DMS79 (cell line): ENCODE data around the gene GIT1.
"Not testable (repeated sequence)": the region's sequence is repeated elsewhere in the genome, so short reads cannot be mapped to it uniquely, and the experiment has no call there.

ENCODE experiments used
- DNase-seq: peaks from one replicate; lab custom pipeline; 2025; lab: John Stamatoyannopoulos, UW

The GIT1 gene

DNA sequence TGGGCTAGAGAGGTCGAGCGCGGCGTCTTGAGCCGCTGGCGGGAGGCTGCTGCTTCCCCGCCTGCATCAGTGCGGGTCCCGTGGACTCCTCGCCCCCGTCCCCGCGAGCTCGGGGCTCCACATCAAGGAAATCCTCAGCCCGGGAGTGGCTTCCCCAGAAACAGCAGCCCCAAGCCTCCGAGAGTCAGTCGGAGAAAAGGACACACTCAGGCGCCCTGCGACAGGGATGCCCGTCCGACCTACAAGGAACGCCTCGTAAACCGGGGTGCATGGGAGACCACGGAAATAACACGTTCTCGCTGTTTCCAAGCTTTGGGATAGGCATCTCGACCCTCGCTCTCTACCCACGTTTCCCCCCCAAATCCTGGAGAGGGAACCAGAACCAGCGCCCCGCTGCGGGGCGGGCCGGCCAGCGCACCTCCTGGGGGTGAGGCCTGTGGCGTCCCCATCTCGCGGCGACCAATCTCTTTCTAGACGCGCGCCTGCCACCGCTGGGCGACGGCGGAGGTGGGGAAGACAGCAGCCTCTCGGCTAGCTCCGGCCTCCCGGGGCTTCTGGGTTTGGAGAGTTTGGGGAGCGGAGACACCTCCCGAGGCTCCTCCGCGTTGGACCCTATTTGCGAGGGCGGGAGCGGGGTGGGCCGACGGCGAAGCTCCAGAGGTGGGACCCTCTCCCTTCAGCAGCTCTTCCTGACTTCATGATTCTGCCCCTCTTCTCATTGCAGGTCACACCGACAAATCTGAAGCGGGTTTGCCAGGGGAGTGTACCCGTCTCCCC is 21.7 kb downstream of the GIT1 start:
- DNase-seq: peak; percentile 49

DNA sequence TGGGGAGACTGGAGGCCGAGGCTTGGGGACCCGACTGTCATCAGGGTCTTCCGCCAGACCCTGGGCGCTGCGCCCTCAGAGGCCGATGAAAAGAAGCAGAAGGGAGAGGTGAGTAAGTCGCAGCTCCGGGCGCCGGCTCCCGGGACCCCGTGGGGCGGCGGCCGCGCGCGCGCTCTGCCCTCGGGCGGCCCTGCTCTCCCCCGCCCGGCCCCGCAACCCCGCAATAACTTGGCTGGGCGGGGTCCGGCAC is 22.2 kb downstream of the GIT1 start:
- DNase-seq: no peak

DNA sequence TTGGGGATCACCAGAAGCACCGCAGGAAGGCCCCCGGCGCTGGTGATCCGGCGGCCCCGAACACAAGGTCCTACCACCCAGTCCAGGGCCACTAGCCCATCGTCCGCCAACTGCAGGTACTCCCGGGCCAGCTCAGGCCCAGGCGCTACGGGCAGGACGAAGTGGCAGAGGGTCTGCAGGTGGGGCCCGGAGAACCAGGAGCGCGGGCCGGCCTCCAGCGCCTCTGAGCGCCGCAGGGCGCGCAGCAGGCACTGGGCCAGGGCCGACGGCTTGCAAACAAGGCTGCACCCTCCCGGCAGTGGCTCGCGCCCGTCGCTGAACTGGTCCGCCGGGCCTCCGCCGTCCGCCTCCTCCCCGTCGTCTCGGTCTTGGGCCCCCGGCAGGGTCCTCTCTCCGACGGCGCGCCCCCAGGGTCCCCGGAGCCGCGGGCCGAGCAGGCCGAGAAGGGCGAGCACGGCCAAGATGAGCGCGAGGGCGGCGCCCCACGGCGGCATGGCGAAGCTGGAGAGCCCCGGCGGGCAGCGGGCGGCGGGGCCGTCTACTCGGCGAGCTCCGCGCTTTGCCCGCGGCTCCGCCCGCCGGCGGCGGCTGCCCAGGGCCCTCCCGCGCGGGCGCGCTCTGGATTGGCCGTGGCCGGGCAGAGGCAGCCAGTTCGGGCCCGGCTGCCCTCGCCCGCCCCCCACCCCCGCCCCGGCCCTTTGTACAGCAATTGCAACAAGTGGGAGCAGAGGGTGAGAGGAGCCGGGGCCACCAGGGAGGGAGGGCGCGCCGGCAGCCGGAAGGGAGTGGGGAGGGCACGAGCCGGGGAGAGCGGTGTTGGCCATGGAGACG is 22.8 kb downstream of the GIT1 start, which contains the start of gene ABHD15:
ABHD15 (minus strand) TSS at position 565 of the 831 bp plus-strand sequence; CDS start at position 494, 71 bp downstream.
- peak; percentile 38 for DNase-seq

DNA sequence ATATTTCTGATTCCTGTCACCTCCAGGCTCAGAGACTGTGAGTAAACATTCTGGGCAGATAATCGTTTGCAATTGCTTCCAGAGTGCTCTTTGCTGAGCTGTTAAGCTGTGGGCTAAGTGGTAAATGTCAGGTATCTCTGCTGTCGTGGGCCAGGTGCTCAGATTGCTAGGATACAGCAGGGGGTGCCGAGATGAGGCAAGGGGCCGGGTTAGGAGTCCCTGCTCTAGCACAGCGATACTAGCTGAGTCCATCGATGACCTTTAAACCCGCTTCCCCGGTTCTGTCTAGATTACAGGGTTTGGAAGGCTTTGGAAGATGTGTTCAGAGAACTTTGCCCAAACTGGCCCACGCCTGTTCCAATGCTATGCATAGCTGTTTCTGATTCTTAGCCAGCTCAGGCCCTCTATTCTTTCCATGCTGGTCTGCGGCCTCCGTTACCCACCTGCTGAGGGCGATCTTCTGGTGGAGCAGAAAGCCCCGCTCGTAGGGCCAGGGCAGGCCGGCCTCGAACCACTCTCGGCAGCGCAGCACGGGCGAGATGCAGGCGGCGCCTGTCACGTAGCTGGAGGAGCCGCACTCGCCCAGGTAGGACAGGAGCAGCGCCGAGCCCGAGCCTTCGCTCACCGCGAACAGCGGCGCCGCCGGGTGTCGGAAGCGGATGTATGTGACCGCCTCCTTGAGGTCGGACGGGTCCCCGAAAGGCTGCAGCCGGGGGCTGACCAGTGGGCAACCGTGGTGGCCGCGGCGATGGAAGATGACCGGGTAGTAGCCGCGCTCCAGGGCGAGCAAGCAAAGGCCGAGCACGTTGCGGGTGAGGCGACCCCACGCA is 23.6 kb downstream of the GIT1 start:
- DNase-seq: peak; percentile 79

- DNase-seq: no peak
Observed at GRCh38 chr17:29563816-29564215, 25.6 kb downstream of the GIT1 start.

GRCh38 chr17:29562615-29563014 is 26.8 kb downstream of the GIT1 start:
- no peak for DNase-seq

DNA sequence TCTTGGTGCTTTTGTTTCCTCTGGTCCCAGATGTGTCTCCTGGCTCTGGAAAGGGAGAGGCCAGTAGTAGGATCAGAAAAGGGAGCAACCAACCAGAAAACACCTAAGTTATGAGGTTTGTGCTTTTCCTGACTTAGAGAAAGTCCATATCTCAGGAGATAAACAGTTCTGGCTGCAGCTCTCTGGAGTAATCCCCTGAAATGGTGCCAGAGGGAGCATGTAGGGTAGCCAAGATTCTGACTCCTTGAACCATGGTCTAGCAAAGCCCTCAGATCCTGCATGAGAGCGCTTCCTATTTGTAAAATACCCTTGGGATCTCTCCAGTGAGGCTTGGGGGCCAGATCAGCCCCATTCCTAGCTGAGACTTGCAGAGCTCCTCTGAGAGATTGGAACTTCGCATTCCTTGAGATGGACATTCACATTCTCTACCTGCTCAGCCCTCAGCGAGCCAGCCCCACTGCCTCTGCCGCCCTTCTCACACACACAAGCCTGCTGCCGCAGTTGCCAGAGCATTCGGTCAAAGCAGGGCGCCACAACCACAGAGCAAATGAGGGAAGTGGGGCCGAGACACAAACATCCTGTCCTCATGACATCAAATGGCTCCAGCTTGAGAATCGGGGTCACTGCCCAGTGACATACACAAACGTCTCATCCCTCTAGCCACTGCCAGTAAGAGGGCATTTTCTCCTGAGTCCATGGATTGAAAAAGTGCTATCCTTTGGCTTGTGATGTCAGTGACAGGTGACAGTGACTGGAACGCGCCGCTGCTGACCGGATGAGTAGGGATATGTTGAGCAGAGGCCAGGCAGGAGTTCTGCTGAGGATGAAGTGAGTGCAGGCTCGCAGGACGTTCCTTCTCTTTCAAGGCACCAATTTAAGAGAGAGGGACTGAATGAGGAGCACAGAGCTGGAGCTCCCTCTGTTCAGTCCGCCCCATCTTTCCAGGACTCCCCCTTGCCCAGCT is 27.6 kb downstream of the GIT1 start:
- DNase-seq: no peak

- DNase-seq: no peak
Observed at GRCh38 chr17:29560316-29560715, 29.1 kb downstream of the GIT1 start.

DNA sequence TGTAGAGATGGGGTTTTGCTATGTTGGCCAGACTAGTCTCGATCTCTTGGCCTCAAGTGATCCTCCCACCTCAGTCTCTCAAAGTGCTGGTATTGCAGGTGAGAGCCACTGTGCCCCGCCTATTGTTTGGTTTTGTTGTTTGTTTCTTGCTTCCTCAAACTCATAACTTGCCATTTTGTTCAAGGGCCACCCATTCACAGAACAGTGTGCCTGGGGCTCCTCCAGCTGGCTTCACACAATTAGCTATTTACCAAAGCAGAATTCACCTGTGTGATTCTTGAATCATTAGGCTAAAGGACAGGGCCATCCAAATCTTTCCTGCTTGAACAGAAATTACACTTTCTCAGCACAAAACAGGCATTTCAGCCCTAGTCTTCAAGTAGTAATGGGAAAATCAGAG is 29.8 kb downstream of the GIT1 start:
- DNase-seq: no peak

DNA sequence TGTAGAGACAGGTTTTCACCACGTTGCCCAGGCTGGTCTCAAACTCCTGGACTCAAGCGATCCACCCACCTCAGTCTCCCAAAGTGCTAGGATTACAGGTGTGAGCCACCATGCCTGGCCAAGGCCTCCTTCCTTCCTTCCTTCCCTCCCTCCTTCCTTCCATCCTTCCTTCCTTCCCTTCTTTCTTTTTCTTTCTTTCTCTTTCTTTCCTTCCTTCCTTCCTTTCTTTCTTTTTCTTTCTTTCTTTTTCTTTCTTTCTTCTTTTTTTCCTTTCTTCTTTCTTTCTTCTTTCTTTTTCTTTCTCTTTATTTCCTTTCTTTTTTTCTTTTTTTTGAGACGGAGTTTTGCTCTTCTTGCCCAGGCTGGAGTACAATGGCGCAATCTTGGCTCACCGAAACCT is 31.3 kb downstream of the GIT1 start:
- DNase-seq: not testable (repeated sequence)

DNA sequence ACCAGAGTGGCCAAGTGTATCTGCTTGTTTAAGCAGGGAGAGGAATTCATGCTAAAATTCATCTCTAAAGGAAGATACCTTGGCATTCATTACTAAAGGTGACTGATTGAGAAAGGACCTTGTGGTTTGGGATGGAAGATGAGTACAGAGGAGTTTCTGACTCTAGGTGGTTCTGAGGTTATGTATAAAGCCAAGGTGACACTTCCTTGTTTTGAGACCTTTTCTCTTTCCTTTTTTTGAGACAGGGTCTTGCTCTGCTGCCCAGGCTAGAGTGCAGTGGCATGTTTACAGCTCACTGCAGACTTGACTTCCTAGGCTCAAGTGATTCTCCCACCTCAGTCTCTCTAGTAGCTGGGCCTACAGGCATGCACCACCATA is 31.7 kb downstream of the GIT1 start:
- DNase-seq: no peak

DNA sequence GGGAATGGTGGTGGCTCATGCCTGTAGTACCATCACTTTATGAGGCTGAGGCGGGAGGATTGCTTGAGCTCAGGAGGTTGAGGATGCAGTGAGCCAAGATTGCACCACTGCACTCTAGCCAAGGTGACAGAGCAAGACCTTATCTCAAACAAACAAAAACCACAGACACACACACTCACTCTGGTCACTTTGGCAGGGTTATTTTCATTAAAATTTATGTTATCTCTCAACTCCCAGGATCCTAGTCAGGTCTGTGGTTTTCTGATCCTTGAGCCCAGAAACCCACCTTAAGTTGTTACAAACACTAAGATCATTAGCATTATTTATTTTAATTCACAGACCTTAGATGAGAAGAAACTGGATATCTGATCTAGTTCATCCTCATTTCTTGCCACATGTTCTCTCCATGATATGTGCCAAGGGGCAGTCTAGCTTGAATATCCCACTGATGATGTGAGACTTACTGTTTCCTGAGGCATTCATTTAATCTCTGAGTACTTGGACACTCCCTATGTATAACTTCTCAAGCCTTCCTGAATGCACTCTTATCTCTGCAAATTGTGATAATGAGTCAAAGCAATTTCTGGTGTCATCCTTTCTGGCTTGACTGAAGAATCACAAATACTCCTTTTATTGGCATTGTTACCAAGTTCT is 32.2 kb downstream of the GIT1 start:
- no peak for DNase-seq

DNA sequence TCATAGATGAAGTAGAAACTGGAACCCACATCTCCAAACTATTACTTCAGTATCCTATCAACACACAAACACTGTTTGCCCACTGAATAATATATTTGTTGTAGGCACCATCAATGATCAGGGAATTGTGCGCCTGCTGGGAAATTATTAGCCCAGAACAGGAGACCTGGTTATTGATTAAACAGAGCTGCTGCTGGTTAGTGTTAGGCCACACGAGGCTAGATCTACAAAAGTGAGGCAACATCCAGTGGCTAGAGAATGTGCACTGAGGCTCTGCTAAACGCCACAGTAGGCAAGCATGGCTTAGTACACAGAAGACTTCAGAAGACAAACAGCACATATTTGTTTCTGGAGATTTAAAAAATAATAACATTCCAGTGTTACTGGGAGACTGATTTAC is 33.6 kb downstream of the GIT1 start:
- no peak for DNase-seq

- DNase-seq: peak; percentile 34
Observed at GRCh38 chr17:29549177-29549923, 40.1 kb downstream of the GIT1 start.

DNA sequence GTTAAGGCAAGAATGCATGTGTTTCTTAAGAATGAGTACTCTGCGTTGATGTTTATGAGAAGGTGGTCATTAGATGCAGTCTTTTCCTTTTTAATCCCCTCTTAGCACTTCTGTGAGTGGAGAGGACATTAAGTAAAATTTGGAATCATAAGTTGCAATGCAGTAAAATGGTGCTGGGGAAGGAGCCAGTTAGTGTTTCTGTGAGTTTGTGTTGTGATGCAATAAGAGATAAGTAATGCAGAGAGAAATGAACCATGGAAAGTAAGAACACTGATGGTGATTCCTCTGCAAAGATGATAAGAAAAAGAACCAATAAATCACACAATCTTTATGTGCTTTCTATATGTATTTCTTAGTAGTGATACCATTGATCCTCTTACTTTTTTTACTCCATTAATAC is 42.6 kb downstream of the GIT1 start:
- no peak for DNase-seq

- no peak for DNase-seq
Observed at GRCh38 chr17:29546085-29546484, 43.4 kb downstream of the GIT1 start.

GRCh38 chr17:29544066-29544465 is 45.4 kb downstream of the GIT1 start:
- DNase-seq: no peak

GRCh38 chr17:29533976-29534375 is 55.5 kb downstream of the GIT1 start:
- no peak for DNase-seq

DNA sequence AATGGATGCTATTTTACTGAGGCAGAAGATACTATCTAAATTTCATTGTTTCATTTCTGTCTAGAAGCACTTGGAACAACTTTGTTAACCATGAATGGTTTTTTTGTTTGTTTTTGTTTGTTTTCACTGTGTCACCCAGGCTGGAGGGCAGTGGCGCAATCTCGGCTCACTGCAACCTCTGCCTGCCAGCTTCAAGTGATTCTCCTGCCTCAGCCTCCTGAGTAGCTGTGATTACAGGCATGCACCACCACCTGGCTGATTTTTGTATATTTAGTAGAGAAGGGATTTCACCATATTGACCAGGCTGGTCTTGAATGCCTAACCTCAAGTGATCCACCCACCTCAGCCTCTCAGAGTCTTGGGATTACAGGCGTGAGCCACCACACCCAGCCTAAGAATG is 63.1 kb downstream of the GIT1 start:
- no peak for DNase-seq

- DNase-seq: no peak
Observed at GRCh38 chr17:29524692-29525091, 64.8 kb downstream of the GIT1 start.
